ENCODE measurements around the gene SSR2.

- TF ChIP-seq CTCF (conservative IDR thresholded peaks at IDR 0.05; ENCODE audit: low read depth in 2 of 2) (no peak), EZH2 (IDR thresholded peaks at IDR 0.05; ENCODE audit: low read depth, unreplicated experiment) (no peak), POLR2AphosphoS5 (IDR thresholded peaks at IDR 0.05; ENCODE audit: low read depth) (no peak), ETS1 (IDR thresholded peaks at IDR 0.05) (no peak), REST (IDR thresholded peaks at IDR 0.05; ENCODE audit: unreplicated experiment) (no peak), CREB1 (CRISPR knock-in tag; IDR thresholded peaks at IDR 0.05; ENCODE audit: low read depth) (no peak)
Observed at GRCh38 chr1:155982106-155982505, 38.6 kb downstream of the SSR2 start.
